ENCODE data around the gene DMTF1.

DNA sequence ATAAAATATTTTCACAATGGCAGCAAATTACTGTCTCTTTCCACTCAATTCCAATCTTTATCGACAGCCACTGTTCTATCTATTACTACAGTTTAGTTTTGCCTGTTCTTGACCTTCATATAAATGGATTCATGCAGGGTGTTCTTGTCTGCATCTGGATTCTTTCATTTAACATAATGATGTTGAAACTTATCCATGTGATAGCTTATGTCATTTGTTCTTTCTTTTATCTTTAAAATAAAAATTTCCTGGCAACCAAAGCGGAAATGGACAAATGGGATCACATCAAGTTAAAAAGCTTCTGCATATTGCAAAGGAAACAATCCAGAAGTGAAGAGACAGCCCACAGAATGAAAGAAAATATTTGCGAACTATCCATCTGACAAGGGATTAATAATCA, 20.5 kb upstream of the DMTF1 start:
- TF ChIP-seq NBN (IDR thresholded peaks at IDR 0.05) (no peak), EZH2 (IDR thresholded peaks at IDR 0.05; ENCODE audit: borderline replicate concordance, control insufficient read depth, low read depth, low read length) (no peak), SRF (IDR thresholded peaks at IDR 0.05; ENCODE audit: low read depth in 2 of 2, low read length in 2 of 2) (no peak), POLR2A (IDR thresholded peaks at IDR 0.05; ENCODE audit: low read depth, low read length) (no peak), RCOR1 (conservative IDR thresholded peaks at IDR 0.05; ENCODE audit: low read depth, low read length) (no peak), CBX3 (IDR thresholded peaks at IDR 0.05; ENCODE audit: borderline replicate concordance, low read depth) (no peak), MEF2A (IDR thresholded peaks at IDR 0.05; ENCODE audit: insufficient read depth, low read depth, low read length) (no peak)
- TF ChIP-seq, protein P1, sequence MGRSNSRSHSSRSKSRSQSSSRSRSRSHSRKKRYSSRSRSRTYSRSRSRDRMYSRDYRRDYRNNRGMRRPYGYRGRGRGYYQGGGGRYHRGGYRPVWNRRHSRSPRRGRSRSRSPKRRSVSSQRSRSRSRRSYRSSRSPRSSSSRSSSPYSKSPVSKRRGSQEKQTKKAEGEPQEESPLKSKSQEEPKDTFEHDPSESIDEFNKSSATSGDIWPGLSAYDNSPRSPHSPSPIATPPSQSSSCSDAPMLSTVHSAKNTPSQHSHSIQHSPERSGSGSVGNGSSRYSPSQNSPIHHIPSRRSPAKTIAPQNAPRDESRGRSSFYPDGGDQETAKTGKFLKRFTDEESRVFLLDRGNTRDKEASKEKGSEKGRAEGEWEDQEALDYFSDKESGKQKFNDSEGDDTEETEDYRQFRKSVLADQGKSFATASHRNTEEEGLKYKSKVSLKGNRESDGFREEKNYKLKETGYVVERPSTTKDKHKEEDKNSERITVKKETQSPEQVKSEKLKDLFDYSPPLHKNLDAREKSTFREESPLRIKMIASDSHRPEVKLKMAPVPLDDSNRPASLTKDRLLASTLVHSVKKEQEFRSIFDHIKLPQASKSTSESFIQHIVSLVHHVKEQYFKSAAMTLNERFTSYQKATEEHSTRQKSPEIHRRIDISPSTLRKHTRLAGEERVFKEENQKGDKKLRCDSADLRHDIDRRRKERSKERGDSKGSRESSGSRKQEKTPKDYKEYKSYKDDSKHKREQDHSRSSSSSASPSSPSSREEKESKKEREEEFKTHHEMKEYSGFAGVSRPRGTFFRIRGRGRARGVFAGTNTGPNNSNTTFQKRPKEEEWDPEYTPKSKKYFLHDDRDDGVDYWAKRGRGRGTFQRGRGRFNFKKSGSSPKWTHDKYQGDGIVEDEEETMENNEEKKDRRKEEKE (IDR thresholded peaks at IDR 0.05) = no peak
- TF ChIP-seq, protein P2, sequence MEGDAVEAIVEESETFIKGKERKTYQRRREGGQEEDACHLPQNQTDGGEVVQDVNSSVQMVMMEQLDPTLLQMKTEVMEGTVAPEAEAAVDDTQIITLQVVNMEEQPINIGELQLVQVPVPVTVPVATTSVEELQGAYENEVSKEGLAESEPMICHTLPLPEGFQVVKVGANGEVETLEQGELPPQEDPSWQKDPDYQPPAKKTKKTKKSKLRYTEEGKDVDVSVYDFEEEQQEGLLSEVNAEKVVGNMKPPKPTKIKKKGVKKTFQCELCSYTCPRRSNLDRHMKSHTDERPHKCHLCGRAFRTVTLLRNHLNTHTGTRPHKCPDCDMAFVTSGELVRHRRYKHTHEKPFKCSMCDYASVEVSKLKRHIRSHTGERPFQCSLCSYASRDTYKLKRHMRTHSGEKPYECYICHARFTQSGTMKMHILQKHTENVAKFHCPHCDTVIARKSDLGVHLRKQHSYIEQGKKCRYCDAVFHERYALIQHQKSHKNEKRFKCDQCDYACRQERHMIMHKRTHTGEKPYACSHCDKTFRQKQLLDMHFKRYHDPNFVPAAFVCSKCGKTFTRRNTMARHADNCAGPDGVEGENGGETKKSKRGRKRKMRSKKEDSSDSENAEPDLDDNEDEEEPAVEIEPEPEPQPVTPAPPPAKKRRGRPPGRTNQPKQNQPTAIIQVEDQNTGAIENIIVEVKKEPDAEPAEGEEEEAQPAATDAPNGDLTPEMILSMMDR (IDR thresholded peaks at IDR 0.05 in 2 of 3, conservative IDR thresholded peaks at IDR 0.05 in 1 of 3; ENCODE audit: control insufficient read depth in 2 of 3, extremely low read depth in 1 of 3, insufficient read depth in 1 of 3, low read depth in 3 of 3, low read length in 3 of 3) = no peak
- TF ChIP-seq, protein P3, sequence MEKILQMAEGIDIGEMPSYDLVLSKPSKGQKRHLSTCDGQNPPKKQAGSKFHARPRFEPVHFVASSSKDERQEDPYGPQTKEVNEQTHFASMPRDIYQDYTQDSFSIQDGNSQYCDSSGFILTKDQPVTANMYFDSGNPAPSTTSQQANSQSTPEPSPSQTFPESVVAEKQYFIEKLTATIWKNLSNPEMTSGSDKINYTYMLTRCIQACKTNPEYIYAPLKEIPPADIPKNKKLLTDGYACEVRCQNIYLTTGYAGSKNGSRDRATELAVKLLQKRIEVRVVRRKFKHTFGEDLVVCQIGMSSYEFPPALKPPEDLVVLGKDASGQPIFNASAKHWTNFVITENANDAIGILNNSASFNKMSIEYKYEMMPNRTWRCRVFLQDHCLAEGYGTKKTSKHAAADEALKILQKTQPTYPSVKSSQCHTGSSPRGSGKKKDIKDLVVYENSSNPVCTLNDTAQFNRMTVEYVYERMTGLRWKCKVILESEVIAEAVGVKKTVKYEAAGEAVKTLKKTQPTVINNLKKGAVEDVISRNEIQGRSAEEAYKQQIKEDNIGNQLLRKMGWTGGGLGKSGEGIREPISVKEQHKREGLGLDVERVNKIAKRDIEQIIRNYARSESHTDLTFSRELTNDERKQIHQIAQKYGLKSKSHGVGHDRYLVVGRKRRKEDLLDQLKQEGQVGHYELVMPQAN (conservative IDR thresholded peaks at IDR 0.05) = no peak

Measured in GM12878 (cell line).